Measurements from ENCODE around the gene MCIDAS.

The MCIDAS gene

DNA sequence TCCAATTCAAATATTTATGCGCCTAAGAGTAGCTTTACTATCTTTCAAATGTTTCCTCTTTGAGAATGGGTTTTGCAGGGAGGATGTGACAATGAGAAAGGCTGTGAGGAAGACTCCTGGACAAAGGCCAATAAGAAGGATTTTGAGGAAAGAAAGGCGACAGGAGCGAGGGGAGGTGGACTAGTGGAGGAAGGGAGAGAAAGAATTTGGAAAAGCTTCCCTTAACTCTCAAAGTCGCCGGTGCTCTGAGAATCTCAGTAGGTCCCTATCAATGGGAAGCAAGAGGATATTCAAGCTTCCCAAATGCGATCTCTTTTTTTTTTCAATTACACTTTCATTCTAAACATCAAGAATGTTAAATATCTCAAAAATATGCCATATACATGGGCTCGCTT is 51.3 kb downstream of the MCIDAS start:
- no peak overlapping the region for H3K27ac ChIP-seq (ENCODE audit: low read depth, low read length, poor library complexity, severe bottlenecking)
- H3K9me3 ChIP-seq (ENCODE audit: low read length), result no peaks in the 10 kb centered on the region
- no peaks in the 10 kb centered on the region for H3F3A ChIP-seq (ENCODE audit: insufficient read depth, low read length)
- H2AFZ ChIP-seq (ENCODE audit: low read length), result no peak overlapping the region
- H3K9me2 ChIP-seq (ENCODE audit: low read depth, low read length), result no peaks in the 10 kb centered on the region
- H3K4me3 ChIP-seq (ENCODE audit: low read depth, low read length, poor library complexity, severe bottlenecking), result peak overlapping the region; percentile 49
- no peaks in the 10 kb centered on the region for H3K27me3 ChIP-seq (ENCODE audit: insufficient read depth, low read length)
- no peaks in the 10 kb centered on the region for H3K36me3 ChIP-seq (ENCODE audit: insufficient read depth, low read length)
- H3K4me2 ChIP-seq (ENCODE audit: low read length), result peak overlapping the region; percentile 81
- peaks cover 31% of the 10 kb centered on the region for H3K4me1 ChIP-seq (ENCODE audit: insufficient read depth, low read length, severe bottlenecking)
- no peaks in the 10 kb centered on the region for H3K79me2 ChIP-seq (ENCODE audit: insufficient read depth, low read length)
- no peaks in the 10 kb centered on the region for H4K20me1 ChIP-seq (ENCODE audit: insufficient read depth, low read length)
- TF ChIP-seq, protein P1, sequence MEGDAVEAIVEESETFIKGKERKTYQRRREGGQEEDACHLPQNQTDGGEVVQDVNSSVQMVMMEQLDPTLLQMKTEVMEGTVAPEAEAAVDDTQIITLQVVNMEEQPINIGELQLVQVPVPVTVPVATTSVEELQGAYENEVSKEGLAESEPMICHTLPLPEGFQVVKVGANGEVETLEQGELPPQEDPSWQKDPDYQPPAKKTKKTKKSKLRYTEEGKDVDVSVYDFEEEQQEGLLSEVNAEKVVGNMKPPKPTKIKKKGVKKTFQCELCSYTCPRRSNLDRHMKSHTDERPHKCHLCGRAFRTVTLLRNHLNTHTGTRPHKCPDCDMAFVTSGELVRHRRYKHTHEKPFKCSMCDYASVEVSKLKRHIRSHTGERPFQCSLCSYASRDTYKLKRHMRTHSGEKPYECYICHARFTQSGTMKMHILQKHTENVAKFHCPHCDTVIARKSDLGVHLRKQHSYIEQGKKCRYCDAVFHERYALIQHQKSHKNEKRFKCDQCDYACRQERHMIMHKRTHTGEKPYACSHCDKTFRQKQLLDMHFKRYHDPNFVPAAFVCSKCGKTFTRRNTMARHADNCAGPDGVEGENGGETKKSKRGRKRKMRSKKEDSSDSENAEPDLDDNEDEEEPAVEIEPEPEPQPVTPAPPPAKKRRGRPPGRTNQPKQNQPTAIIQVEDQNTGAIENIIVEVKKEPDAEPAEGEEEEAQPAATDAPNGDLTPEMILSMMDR (IDR thresholded peaks at IDR 0.05; ENCODE audit: low read length), result no peak
- TF ChIP-seq EZH2 (IDR thresholded peaks at IDR 0.05; ENCODE audit: borderline replicate concordance, low read length), result no peak
- no peak overlapping the region for H3K9ac ChIP-seq (ENCODE audit: low read length)

DNA sequence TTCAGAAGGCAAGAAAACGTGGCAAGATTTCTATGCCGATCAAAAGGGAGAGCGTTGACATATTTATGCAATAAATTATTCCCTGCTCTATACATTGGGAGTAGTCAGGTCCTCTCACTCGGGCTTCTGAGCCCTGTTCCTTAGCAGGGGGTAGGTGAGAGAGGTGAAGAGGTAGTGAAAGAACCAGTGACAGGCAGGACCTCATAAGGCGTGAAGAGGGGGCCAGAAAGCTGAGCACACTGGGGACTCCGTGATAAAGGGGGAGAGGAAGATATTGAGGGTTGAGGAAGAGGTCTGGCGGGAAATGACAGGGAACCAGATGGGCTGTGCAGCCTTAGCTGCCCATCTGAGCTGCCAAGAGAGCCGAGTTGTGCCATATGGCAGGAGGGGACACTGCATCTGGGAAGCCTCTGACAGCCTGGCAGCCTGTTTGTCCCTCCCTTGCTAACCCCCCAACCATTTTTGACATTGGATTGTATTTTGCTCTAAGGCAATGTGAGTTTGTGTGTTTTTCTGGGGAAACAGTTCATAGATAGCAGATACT is 53.4 kb downstream of the MCIDAS start:
- Histone ChIP-seq H3K9me2 (ENCODE audit: low read depth, low read length) (no peaks in the 10 kb centered on the region), H3K4me3 (ENCODE audit: low read depth, low read length, poor library complexity, severe bottlenecking) (peak overlapping the region; percentile 65), H3K36me3 (ENCODE audit: insufficient read depth, low read length) (no peaks in the 10 kb centered on the region), H3K79me2 (ENCODE audit: insufficient read depth, low read length) (no peaks in the 10 kb centered on the region), H3F3A (ENCODE audit: insufficient read depth, low read length) (no peaks in the 10 kb centered on the region), H3K4me2 (ENCODE audit: low read length) (peak overlapping the region; percentile 68), H3K9ac (ENCODE audit: low read length) (peak overlapping the region; percentile 34; the same call in 1 of the 2 replicates), H3K4me1 (ENCODE audit: insufficient read depth, low read length, severe bottlenecking) (peaks cover 31% of the 10 kb centered on the region), H2AFZ (ENCODE audit: low read length) (peak overlapping the region; percentile 31; the same call in 1 of the 2 replicates), H3K9me3 (ENCODE audit: low read length) (no peaks in the 10 kb centered on the region), H3K27ac (ENCODE audit: low read depth, low read length, poor library complexity, severe bottlenecking) (no peak overlapping the region), H3K27me3 (ENCODE audit: insufficient read depth, low read length) (no peaks in the 10 kb centered on the region), H4K20me1 (ENCODE audit: insufficient read depth, low read length) (no peaks in the 10 kb centered on the region)
- no peak for TF ChIP-seq EZH2 (IDR thresholded peaks at IDR 0.05; ENCODE audit: borderline replicate concordance, low read length)
- TF ChIP-seq, protein P1 (IDR thresholded peaks at IDR 0.05; ENCODE audit: low read length), result no peak

DNA sequence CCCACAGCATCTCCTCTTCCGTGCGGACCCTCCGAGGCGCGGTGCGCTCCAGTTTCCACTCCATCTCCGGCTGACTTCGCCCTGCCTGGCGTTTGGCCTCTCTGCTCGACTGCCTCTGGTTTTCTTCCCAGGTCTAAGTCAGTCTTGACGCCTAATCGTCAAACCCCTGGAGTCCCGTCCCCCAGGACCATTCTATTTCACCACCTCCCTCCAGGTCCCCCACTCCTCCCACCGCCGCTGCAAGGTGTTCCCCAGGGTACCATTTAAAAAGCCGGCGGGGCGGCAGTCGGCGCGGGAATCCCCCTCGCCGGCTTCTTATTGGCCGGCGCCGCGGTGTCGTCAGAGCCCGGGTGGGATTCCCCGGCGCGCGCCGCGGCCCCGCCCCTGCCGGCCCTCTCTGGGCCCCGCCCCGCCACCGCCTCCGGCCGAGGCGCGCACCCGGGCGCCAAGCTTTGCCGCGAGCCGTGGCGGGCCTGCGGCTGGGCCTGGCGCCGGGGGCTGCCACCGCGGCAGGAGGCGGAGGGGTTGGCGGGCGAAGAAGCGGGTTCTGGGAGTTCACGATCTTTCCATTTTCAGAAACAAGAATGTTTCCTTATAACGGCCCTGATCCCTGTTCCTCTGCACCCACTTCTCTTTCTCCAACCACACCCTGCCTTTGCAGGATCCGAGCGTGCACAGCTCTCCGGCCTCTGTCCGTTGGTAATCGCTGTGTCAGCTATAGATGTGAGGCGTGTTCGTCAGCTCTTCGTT is 54.0 kb downstream of the MCIDAS start, which contains the start of gene CDC20B:
CDC20B (minus strand) TSS at position 241 of the 750 bp plus-strand sequence; CDS start at position 64, 177 bp downstream.
- H3K9me3 ChIP-seq (ENCODE audit: low read length), result no peaks in the 10 kb centered on the region
- TF ChIP-seq, protein P1 (IDR thresholded peaks at IDR 0.05; ENCODE audit: low read length), result no peak
- no peak for TF ChIP-seq EZH2 (IDR thresholded peaks at IDR 0.05; ENCODE audit: borderline replicate concordance, low read length)
- no peaks in the 10 kb centered on the region for H3K9me2 ChIP-seq (ENCODE audit: low read depth, low read length)
- H3K4me3 ChIP-seq (ENCODE audit: low read depth, low read length, poor library complexity, severe bottlenecking), result peak within 1 kb of the TSS; percentile 65
- H4K20me1 ChIP-seq (ENCODE audit: insufficient read depth, low read length), result no peaks in the 10 kb centered on the region
- no peaks in the 10 kb centered on the region for H3F3A ChIP-seq (ENCODE audit: insufficient read depth, low read length)
- H3K4me2 ChIP-seq (ENCODE audit: low read length), result peak within 1 kb of the TSS; percentile 93
- peaks cover 31% of the 10 kb centered on the region for H3K4me1 ChIP-seq (ENCODE audit: insufficient read depth, low read length, severe bottlenecking)
- H3K9ac ChIP-seq (ENCODE audit: low read length), result peak within 1 kb of the TSS; percentile 34; the same call in 1 of the 2 replicates
- peak within 1 kb of the TSS; percentile 31; the same call in 1 of the 2 replicates for H2AFZ ChIP-seq (ENCODE audit: low read length)
- no peaks in the 10 kb centered on the region for H3K27me3 ChIP-seq (ENCODE audit: insufficient read depth, low read length)
- no peaks in the 10 kb centered on the region for H3K36me3 ChIP-seq (ENCODE audit: insufficient read depth, low read length)
- H3K79me2 ChIP-seq (ENCODE audit: insufficient read depth, low read length), result no peaks in the 10 kb centered on the region
- H3K27ac ChIP-seq (ENCODE audit: low read depth, low read length, poor library complexity, severe bottlenecking), result no peak within 1 kb of the TSS

All from OCI-LY1 (cell line).